Activated CD8-positive, alpha-beta memory T cell treated with anti-CD3 and anti-CD28 coated beads, Interleukin-2, amount 10 ng/mL, durations not matched to agents 7 days and 5 days (primary cell): ENCODE data around the gene GLI1. TPM values are rescaled to one million over a fixed set of nuclear protein-coding genes. Genes with fewer than 3 reads are reported as not detected.
"Not testable (repeated sequence)": the region's sequence is repeated elsewhere in the genome, so short reads cannot be mapped to it uniquely, and the experiment has no call there.

Source experiments
- ATAC-seq: fragments of 150-1000 bp; cut with Tn5 transposase; one replicate; pipeline ENCODE4 v1.10.0; 2021; ENCODE audit warnings: moderate library complexity
- CTCF ChIA-PET: fragments of 350-600 bp; sonication (Branson Sonifier 250); formaldehyde crosslinking; loops from one replicate; lab custom pipeline; 2021; ENCODE audit warnings: antibody characterized with exemption; lab: Charles Lee
- DNase-seq: peaks from one replicate; pipeline ENCODE4 v3.0.0-alpha.2; 2020
- H3K27ac Mint-ChIP-seq: one replicate; pipeline ENCODE4 v1.8.0; 2021; ENCODE audit warnings: mild to moderate bottlenecking, mixed read lengths
- H3K27me3 Mint-ChIP-seq: one replicate; pipeline ENCODE4 v1.8.0; 2021; ENCODE audit warnings: mixed read lengths
- H3K36me3 Mint-ChIP-seq: one replicate; pipeline ENCODE4 v1.8.0; 2021; ENCODE audit warnings: mild to moderate bottlenecking, mixed read lengths
- H3K4me1 Mint-ChIP-seq: one replicate; pipeline ENCODE4 v1.8.0; 2021; ENCODE audit warnings: mixed read lengths
- H3K4me3 Mint-ChIP-seq: one replicate; pipeline ENCODE4 v1.8.0; 2021; ENCODE audit warnings: mild to moderate bottlenecking, moderate library complexity, mixed read lengths
- H3K9me3 Mint-ChIP-seq: one replicate; pipeline ENCODE4 v1.8.0; 2022; ENCODE audit warnings: low read depth, mixed read lengths
- total RNA-seq, 2 experiments: library from RNA; stranded (reverse); gene quantifications; one replicate each; pipeline ENCODE4 v1.2.3, GENCODE V29; 2021

The GLI1 gene
- total RNA-seq = under 1 TPM; 0.52 to 0.53 TPM

DNA sequence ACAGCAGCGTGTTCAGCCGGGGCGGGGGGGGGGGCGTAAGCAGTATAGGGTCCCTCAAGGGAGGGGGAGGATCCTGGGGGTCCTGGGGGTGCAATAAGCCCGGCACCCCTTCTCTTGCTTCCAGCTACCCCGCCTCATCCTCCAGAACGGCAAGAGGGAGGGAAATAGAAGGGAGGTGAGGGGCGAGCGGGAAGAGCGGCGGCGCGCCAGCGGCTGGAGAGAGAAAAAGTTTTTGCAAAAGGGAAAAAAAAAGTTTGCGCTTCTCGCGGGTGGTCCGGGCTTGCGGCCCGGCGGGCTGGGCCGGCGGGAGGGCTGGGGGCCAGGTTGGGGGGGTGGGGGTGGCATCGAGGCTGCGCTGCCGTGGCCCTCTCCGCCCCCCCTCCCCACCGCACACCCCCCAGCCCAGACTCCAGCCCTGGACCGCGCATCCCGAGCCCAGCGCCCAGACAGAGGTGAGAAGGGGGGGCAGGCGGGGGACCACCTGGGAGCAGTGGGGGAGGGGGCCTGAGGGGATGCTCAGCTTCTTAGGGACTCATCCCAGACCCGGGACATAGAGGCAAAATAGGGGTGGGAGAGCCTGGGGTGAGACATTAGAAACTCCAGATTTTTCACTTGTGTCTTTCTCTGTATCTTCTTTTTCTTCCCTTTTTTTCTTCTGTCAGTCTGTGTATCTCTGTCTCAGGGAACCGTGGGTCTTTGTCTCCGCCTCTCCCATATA is at the start of gene GLI1:
Gene GLI1, plus strand, starts transcription at position 36 of the 718 bp plus-strand sequence. CDS start 3,907 bp downstream, outside the sequence.
- peaks cover 53% of the 10 kb centered on the region for H3K4me1 Mint-ChIP-seq
- ATAC-seq (no peak), DNase-seq (no peak)
- peaks cover 18% of the 10 kb centered on the region for H3K27me3 Mint-ChIP-seq
- no peaks in the 10 kb centered on the region for H3K36me3 Mint-ChIP-seq
- CTCF ChIA-PET = interaction anchor here (0.9 to 15.0 kb wide), 32 partner anchors 11 to 297 kb away, joined by 3 to 193 read pairs (median 8); partner anchors contain the start of genes ARHGAP9, B4GALNT1, DDIT3 and INHBC
- peak within 1 kb of the TSS; percentile 94 for H3K4me3 Mint-ChIP-seq
- H3K27ac Mint-ChIP-seq = peak within 1 kb of the TSS; percentile 94
- H3K9me3 Mint-ChIP-seq = no peaks in the 10 kb centered on the region

DNA sequence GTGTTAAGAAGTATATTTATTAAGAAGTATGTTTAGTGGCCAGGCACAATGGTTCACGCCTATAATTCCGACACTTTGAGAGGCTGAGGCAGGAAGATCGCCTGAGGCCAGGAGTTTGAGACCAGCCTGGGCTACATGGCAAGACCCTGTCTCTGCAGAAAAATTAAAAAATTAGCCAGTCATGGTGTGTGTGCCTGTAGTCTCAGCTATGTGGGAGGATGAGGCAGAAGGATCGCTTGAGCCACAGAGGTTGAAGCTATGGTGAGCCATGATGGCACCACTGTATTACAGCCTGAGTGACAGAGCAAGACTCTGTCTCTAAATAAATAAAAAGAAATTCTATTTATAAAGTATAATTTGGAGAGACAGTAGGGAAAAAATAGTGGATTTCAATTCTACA is 49.1 kb upstream of the GLI1 start:
- ATAC-seq = no peak
- Mint-ChIP-seq H3K4me1 (peaks cover 3% of the 10 kb centered on the region), H3K9me3 (no peaks in the 10 kb centered on the region), H3K36me3 (peaks cover 11% of the 10 kb centered on the region), H3K4me3 (no peak overlapping the region), H3K27me3 (no peaks in the 10 kb centered on the region), H3K27ac (no peak overlapping the region)
- CTCF ChIA-PET = interaction anchor here (0.8 to 1.4 kb wide), 3 partner anchors 42 to 197 kb away, joined by 3 to 5 read pairs (median 3); no protein-coding TSS in a partner anchor
- DNase-seq = no peak

DNA sequence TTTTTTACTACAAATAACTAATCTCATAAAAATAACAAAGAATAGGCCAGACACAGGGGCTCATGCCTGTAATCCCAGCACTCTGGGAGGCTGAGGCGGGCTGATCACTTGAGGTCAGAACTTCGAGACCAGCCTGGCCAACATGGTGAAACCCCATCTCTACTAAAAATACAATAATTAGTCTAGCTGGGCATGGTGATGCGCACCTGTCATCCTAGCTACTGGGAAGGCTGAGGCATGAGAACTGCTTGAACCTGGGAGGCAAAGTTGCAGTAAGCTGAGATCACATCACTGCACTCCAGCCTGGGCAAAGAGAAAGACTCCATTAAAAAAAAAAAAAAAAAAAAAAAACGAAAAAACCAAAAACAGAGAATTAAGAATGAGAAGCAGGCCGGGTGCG is 45.4 kb upstream of the GLI1 start:
- H3K4me3 Mint-ChIP-seq, DNase-seq, H3K4me1 Mint-ChIP-seq, H3K27me3 Mint-ChIP-seq, H3K27ac Mint-ChIP-seq, ATAC-seq, CTCF ChIA-PET, H3K9me3 Mint-ChIP-seq: not testable (repeated sequence)
- H3K36me3 Mint-ChIP-seq = peaks cover 11% of the 10 kb centered on the region

DNA sequence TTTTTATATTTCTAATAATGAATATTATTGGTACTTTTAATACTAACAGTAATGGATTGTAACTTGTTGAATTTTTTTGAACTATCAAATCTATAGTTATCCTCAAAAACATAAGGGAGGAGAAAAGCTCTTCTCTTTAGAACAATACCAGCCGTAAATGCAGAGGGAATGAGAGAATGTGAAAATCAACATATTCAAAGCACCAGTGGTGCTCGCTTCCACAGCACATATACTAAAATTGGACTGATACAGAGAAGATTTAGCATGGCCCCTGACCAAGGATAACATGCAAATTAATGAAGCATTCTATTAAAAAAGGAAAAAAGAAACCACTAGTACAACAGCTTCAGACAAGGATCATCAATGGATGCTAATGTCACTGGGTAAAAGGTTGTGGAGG is 44.5 kb upstream of the GLI1 start:
- no peak overlapping the region for H3K27ac Mint-ChIP-seq
- H3K9me3 Mint-ChIP-seq = no peaks in the 10 kb centered on the region
- H3K4me3 Mint-ChIP-seq = no peak overlapping the region
- H3K4me1 Mint-ChIP-seq = no peaks in the 10 kb centered on the region
- no peaks in the 10 kb centered on the region for H3K27me3 Mint-ChIP-seq
- CTCF ChIA-PET = interaction anchor here (1.3 kb wide), 1 partner anchor 202 kb away, joined by 3 read pairs; no protein-coding TSS in a partner anchor
- DNase-seq = no peak
- H3K36me3 Mint-ChIP-seq = peaks cover 15% of the 10 kb centered on the region
- ATAC-seq = no peak

DNA sequence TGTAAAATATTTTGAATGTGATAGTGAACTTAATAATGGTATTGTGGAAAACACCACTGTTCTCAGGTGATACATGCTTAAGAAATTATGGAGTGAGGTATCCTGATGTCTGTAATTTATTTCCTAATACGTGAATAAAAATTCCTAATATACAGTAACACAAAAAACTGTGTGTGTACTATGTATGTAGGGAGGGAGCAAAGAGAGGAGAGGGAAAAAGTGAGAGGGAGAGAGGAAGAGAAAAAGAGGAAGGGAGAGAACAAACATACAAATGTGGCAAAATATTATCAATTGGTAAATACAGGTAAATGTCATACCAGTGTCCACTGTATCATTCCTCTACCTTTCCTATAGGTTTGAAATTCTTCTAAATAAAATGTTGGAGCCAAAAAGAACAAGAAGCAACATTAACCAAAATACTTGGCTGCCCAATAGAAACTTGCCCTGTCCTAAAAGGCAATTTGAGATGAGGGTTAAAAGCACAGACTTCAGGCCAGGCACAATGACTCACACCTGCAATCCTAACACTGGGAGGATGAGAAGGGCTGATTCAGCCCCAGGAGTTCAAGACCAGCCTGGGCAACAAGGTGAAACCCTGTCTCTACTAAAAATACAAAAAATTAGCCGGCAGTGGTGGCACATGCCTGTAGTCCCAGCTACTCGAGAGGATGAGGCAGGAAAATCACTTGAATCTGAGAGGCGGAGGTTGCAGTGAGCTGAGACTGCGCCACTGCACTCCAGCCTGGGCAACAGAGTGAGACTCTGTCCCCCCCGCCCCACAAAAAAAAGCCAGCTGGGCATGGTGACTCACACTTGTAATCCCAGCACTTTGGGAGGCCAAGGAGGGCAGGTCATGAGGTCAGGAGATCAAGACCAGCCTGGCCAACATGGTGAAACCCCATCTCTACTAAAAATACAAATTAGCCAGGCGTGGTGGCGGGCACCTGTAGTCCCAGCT is 43.3 kb upstream of the GLI1 start:
- DNase-seq = no peak
- CTCF ChIA-PET = no interaction called here
- H3K4me1 Mint-ChIP-seq = no peaks in the 10 kb centered on the region
- peaks cover 18% of the 10 kb centered on the region for H3K36me3 Mint-ChIP-seq
- ATAC-seq = no peak
- no peaks in the 10 kb centered on the region for H3K9me3 Mint-ChIP-seq
- no peaks in the 10 kb centered on the region for H3K27me3 Mint-ChIP-seq
- H3K27ac Mint-ChIP-seq = no peak overlapping the region
- H3K4me3 Mint-ChIP-seq = no peak overlapping the region

DNA sequence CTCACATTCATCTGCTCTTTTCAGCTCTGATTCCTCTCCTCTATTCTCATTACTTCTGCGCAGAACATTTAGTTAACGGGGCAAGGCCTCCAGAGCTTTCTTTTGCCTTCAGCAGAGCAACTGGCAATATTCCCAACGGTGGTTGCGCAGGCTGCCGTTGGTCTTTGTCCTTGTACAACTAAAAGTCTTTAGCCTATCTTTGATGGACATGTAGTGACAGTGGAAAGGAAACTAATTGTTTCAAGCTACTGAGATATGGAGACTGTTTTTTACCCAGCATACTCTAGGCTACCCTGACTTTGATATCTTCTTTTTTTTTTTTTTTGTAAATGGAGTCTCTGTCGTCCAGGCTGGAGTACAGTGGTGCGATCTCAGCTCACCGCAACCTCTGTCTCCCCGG is 41.3 kb upstream of the GLI1 start:
- DNase-seq (no peak), ATAC-seq (no peak)
- Mint-ChIP-seq H3K4me1 (no peaks in the 10 kb centered on the region), H3K4me3 (no peak overlapping the region), H3K36me3 (peaks cover 20% of the 10 kb centered on the region), H3K9me3 (no peaks in the 10 kb centered on the region), H3K27me3 (no peaks in the 10 kb centered on the region), H3K27ac (no peak overlapping the region)
- CTCF ChIA-PET = interaction anchor here (1.2 to 2.0 kb wide), 2 partner anchors 12 to 41 kb away, joined by 3 to 5 read pairs; partner anchors contain the start of gene GLI1

DNA sequence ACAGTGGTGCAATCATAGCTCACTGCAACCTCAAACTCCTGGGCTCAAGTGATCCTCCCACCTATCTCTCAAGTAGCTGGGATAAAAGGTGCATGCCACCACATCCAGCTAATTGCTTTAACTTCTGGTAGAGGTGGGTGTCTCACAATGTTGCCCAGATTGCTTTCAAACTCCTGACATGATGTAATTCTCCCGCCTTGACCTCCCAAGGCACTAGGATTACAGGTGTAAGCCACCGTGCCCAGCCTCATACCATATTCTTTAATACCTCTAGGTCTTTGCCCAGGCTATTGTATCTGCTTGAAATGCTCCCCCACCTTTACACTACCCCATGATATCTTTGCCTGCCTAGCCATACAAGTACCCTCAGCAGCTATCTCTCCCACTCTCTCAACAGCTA is 40.1 kb upstream of the GLI1 start:
- H3K27me3 Mint-ChIP-seq = no peaks in the 10 kb centered on the region
- H3K36me3 Mint-ChIP-seq = peaks cover 20% of the 10 kb centered on the region
- H3K27ac Mint-ChIP-seq = no peak overlapping the region
- H3K4me3 Mint-ChIP-seq = no peak overlapping the region
- H3K4me1 Mint-ChIP-seq = no peaks in the 10 kb centered on the region
- DNase-seq = no peak
- no peaks in the 10 kb centered on the region for H3K9me3 Mint-ChIP-seq
- CTCF ChIA-PET = interaction anchor here (1.2 to 2.0 kb wide), 2 partner anchors 11 to 40 kb away, joined by 3 to 5 read pairs; partner anchors contain the start of gene GLI1
- ATAC-seq = no peak

DNA sequence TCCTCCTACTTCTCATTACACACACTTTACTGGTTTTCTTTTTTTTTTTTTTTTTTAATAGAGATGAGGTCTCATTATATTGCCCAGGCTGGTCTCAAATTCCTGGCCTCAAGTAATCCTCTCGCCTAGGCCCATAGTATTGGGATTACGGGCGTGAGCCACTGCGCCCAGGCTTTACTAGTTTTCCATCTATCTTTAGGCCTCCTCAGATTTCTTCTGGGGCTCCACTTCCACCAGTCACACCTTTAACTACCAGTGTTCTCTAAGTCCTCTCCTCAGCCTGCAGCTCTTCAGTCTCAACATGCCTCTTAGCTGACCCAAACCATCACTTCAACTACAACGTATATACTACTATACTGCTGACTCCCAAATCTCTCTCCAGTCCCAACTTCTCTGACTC is 39.1 kb upstream of the GLI1 start:
- H3K27me3 Mint-ChIP-seq = no peaks in the 10 kb centered on the region
- peaks cover 26% of the 10 kb centered on the region for H3K36me3 Mint-ChIP-seq
- no peak for DNase-seq
- CTCF ChIA-PET = interaction anchor here (2.0 kb wide), 1 partner anchor 38 kb away, joined by 13 read pairs; the partner anchor contains the start of gene GLI1
- no peak overlapping the region for H3K27ac Mint-ChIP-seq
- no peaks in the 10 kb centered on the region for H3K4me1 Mint-ChIP-seq
- no peak overlapping the region for H3K4me3 Mint-ChIP-seq
- H3K9me3 Mint-ChIP-seq = no peaks in the 10 kb centered on the region
- no peak for ATAC-seq

DNA sequence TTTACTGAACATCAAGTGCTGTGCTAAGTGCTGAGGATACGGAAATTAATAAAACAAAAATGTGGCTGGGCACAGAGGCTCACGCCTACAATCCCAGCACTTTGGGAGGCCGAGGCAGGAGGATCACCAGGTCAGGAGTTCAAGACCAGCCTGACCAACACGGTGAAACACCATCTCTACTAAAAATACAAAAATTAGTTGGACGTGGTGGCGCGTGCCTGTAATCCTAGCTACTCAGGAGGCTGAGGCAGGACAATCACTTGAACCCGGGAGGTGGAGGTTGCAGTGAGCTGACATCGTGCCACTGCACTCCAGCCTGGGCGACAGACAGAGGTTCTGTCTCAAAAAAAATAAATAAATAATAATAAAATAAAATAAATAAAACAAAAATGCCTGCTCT is 32.6 kb upstream of the GLI1 start:
- not testable (repeated sequence) for H3K9me3 Mint-ChIP-seq, H3K27me3 Mint-ChIP-seq, ATAC-seq, DNase-seq, H3K27ac Mint-ChIP-seq, H3K4me3 Mint-ChIP-seq
- peaks cover 33% of the 10 kb centered on the region for H3K36me3 Mint-ChIP-seq
- peaks cover 29% of the 10 kb centered on the region for H3K4me1 Mint-ChIP-seq
- CTCF ChIA-PET = interaction anchor here (3.9 kb wide), 1 partner anchor 27 kb away, joined by 23 read pairs; the partner anchor contains the start of gene INHBE

DNA sequence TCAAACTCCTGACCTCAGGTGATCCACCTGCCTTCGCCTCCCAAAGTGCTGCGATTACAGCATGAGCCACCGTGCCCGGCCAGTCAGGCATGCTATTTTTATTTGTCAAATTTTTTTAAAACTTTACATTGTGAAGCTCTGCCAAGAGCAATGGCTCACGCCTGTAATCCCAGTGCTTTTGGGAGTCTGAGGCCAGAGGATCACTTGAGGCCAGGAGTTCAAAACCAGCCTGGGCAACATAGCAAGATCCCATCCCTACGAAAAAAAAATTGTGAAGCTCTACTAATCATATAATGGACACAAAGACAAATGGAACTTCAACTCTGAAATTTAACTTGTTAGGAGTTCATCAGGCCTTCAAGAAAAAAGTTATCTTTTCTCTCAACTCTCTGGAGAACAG is 30.6 kb upstream of the GLI1 start:
- Mint-ChIP-seq H3K36me3 (peaks cover 26% of the 10 kb centered on the region), H3K27me3 (no peaks in the 10 kb centered on the region), H3K4me3 (peak overlapping the region; percentile 89), H3K4me1 (peaks cover 31% of the 10 kb centered on the region), H3K9me3 (no peaks in the 10 kb centered on the region), H3K27ac (peak overlapping the region; percentile 34)
- CTCF ChIA-PET = interaction anchor here (1.4 to 3.9 kb wide), 3 partner anchors 24 to 31 kb away, joined by 5 to 29 read pairs (median 23); partner anchors contain the start of genes GLI1 and INHBE
- ATAC-seq = no peak
- DNase-seq = no peak

DNA sequence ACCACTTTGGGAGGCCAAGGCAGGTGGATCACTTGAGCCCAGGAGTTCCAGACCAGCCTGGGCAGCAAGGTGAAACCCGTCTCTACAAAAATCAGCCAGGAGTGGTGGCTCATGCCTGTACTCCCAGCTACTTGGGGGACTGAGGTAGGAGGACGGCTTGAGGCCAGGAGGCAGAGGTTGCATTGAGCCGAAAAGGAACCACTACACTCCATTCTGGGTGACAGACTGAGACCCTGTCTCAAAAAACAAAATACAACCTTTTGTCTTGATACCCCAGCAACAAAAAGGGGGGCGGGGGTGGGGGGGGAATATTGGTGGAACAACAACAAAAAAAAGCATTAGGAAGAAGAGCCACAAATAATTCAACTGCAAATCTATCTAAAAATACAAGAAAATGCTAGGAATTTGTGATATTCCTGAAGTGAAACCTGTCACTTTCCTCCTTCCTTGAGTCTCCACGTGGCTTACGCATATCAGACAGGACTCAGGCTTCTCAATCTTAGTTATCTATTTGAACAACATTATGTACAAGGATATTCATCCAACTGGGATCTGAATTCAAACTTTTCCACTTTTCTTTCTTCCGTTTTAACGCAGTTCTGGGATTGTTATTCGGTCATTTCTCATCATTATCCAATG is 30.0 kb upstream of the GLI1 start:
- H3K27me3 Mint-ChIP-seq = no peaks in the 10 kb centered on the region
- no peak for DNase-seq
- H3K27ac Mint-ChIP-seq = peak overlapping the region; percentile 97
- peaks cover 35% of the 10 kb centered on the region for H3K4me1 Mint-ChIP-seq
- no peaks in the 10 kb centered on the region for H3K9me3 Mint-ChIP-seq
- no peak for ATAC-seq
- peaks cover 23% of the 10 kb centered on the region for H3K36me3 Mint-ChIP-seq
- CTCF ChIA-PET = interaction anchor here (0.8 to 3.9 kb wide), 10 partner anchors 11 to 327 kb away, joined by 3 to 29 read pairs (median 4); partner anchors contain the start of genes GLI1 and INHBE
- H3K4me3 Mint-ChIP-seq = peak overlapping the region; percentile 89

DNA sequence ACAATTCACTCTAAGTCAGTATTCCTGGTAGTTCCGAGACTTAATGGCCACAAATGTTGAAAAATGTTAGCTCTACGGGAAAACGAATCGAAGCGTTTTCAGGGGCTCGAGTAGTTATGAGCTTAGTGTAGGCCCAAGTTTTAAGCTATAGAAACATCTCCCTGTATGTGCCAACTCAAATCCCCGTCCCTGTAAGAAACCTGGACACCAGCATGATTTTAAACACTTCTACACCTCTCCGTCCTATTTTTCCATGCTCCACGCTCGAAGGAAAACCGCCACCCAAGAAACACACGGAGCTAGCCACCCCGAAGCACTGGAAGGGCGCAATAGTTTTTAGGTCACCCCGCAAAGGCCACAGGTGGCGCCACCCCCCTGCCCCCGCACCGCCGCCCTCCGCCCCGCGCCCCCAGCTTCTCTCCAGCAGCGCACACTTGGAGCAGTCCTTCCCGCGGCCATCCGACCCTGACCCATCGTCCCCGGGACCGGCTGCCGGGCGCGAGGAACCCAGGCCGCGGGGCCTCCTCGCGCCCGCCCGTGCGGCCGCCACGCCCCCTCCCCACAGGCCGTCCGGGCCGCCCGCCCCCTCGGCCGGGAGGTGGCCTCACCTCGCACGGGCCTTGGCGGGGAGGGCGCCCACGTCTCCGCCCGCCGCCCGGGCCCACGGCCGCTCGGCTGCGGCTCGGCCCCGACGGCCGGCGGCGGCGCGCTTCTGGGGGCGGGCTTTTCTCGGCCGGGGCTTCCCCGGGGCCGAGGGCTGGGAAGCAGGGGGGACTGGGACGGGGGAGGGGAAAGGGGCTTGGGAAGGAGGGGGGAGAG is 29.3 kb upstream of the GLI1 start:
- H3K4me3 Mint-ChIP-seq = peak overlapping the region; percentile 89
- CTCF ChIA-PET = interaction anchor here (0.8 to 3.9 kb wide), 10 partner anchors 10 to 326 kb away, joined by 3 to 29 read pairs (median 4); partner anchors contain the start of genes GLI1 and INHBE
- H3K4me1 Mint-ChIP-seq = peaks cover 41% of the 10 kb centered on the region
- ATAC-seq (peak; percentile 57), DNase-seq (peak; percentile 56)
- H3K27me3 Mint-ChIP-seq = no peaks in the 10 kb centered on the region
- H3K36me3 Mint-ChIP-seq = peaks cover 20% of the 10 kb centered on the region
- no peaks in the 10 kb centered on the region for H3K9me3 Mint-ChIP-seq
- peak overlapping the region; percentile 98 for H3K27ac Mint-ChIP-seq
